ENCODE data around the gene FOSL1. TPM values are rescaled to one million over a fixed set of nuclear protein-coding genes. Genes with fewer than 3 reads are reported as not detected.
"Not testable (repeated sequence)": the region's sequence is repeated elsewhere in the genome, so short reads cannot be mapped to it uniquely, and the experiment has no call there.

The FOSL1 gene
- polyA plus RNA-seq, 1 donor = 0.54 TPM

DNA sequence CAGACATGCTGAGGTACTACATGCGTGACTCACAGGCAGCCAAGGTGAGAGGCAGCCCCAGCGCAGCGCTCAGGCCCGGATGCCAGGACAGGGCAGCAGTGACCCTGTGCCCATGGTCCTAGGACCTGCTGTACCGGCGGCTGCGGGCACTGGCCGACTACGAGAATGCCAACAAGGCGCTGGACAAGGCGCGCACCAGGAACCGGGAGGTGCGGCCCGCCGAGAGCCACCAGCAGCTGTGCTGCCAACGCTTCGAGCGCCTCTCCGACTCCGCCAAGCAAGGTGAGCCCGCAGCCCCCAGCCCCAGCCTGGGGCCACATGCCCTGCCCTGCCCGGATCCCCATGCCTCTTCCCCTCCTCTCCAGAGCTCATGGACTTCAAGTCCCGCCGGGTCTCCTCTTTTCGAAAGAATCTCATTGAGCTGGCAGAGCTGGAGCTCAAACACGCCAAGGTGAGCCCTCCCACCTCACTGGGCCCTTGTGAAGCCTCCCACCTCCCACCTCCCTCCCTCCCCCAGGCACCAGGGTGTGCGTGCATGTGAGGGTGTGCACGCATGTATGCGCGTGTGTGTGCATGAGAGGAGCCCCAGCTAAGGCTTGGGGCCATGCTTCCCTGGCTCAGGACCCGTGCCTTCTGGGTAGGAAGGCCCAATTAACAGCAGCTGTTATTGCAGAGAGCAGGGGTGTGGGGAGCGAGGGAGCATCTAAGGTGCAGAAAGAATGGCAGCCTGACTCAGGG lies 47.5 kb downstream of the FOSL1 start:
- no peak for DNase-seq

DNA sequence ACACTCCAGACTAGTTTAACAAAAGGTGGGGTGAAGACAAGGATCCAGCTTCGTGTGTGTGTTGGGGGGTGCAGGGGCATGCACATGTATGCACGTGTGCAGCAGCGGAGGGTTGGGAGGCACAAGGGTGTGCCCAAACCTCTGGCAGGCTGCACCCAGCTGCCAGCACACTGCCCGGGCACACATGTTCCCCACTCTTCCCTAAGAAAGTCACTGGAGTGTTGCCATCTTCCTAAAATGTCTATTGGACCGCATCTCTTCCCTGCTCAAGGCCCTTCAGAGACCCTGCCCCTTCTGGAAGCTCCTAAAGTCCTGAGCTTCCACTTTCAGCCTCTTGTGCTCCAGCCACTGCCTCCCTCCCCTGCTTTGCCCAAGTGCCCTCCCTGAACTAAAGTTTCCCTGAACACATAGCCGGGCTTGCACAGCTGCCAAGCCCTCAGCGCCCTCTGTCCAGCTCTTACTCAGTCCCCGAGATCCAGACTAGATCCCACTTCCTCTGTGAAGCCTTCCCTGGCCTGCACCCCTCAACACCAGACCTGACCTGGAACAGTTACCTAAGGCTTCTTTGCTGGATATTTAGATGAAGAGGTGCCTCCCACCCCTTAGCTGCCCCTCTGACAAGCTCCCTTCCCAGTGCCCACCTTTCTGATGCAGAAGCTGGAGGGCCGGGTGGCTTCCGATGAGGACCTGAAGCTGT lies 48.2 kb downstream of the FOSL1 start:
- no peak for DNase-seq

DNA sequence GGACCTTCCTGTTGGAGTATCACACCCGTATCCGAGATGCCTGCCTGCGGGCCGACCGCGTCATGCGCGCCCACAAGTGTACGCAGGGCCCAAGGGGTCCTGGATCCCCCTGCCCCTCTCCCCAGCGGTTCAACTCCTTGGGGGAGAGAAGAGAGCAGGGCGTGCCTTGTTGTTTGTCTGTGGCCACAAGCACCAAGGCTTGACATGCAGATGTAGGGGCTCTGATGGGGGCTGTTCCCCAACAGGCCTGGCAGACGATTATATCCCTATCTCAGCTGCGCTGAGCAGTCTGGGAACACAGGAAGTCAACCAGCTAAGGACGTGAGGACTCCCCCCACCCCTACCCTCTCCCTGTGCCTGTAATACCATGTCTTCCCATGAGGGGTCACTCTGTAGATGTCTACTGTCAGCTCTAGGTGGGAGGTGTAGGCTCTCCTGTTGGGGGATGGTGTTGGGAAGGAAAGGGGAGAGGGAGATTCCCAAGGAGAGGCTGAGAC lies 49.1 kb downstream of the FOSL1 start:
- DNase-seq = no peak

DNA sequence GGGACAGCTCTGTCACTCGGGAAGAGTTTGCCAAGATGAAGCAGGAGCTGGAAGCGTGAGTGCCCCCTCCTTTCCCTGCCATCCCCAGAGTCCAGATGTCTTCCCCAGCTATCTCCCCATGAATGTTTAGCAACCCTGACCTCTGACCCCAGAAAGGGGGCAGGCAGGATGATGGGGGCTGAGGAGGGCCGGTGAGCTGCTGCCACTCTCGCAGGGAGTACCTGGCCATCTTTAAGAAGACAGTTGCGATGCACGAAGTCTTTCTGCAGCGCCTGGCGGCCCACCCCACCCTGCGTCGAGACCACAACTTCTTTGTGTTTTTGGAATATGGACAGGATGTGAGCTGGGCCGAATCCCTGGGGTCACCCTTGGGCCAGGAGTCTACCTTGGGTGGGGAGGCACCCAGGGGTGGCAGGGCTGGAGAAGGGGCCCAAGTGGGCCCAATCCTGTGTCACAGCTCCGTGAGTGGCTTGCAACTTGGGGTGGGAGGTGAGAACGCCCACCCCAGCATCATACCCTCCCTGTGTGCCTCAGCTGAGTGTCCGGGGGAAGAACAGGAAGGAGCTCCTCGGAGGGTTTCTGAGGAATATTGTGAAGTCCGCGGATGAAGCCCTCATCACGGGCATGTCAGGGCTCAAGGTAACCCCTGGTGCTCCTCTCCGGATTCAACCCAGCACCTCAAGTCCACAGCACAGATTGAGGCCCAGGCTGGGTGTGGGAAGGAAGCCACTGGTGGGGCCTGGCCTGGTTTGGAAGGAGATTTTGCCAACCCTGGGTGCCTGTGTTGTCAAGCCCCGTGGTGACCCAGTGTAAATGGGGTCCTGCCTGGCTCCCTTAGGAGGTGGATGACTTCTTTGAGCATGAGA lies 49.7 kb downstream of the FOSL1 start:
- DNase-seq = no peak

DNA sequence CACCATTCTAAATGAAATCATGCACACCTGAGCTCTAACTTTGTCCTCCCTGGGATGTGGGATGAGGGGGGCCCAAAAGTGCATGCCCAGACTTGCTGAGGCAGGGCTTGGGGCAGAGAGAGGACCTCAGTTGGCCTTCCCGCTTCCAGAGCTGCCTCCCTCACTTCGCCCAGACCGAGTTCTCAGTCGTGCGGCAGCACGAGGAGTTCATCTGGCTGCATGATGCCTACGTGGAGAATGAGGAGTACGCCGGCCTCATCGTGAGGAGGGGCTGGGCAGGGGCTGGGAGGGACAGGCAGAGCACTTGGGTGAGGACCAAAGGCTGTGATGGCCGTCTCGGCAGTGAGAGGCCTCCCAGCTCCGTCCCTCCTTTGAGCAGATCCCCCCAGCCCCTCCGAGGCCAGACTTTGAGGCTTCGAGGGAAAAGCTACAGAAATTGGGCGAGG lies 50.4 kb downstream of the FOSL1 start:
- no peak for DNase-seq

DNA sequence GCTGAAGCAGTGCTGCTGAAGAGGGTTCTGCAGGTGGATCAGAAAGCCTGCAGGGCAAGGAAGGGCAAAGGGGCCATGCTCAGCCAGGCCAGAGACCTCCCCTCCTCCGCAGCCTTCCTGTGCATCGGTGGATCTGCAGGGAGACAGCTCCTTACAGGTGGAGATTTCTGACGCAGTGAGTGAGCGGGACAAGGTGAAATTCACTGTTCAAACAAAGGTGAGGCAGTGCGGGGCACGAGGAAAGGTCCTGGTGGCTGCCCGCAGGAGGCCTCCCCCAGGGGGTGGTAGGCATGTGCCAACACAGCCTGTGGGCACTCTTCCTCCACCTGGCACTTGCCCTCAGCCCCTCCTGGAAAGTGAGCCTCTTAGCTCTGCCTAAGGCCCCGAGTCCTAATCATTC lies 50.8 kb downstream of the FOSL1 start:
- no peak for DNase-seq

DNA sequence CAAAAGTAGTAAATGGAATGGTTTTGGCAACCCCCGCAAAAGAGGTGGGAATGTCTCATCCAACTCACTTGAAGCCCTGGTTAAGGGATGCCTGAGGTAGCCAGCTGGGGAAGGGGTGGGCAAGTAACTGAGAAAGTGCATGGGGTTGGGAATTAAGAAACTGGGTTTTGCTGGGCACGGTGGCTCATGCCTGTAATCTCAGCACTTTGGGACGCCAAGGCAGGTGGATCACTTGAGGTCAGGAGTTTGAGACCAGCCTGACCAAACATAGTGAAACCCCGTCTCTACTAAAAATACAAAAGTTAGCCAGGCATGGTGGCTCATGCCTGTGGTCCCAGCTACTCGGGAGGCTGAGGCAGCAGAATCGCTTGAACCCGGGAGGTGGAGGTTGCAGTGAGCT lies 51.5 kb downstream of the FOSL1 start:
- not testable (repeated sequence) for DNase-seq

DNA sequence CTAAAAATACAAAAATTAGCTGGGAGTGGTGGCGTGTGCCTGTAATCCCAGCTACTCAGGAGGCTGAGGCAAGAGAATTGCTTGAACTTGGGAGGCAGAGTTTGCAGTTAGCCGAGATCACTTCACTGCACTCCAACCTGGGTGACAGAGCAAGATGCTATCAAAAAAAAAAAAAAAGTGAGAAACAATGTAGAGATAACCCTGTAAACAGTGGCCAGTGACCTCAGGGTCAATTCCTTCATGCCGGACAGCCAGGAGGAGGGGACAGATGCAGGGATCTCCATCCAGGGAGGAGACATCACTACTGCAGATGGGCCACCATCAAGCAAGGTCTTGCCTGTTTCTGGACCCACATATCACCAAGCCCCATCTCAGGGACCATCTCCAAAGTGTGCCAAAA lies 52.4 kb downstream of the FOSL1 start:
- no peak for DNase-seq

DNA sequence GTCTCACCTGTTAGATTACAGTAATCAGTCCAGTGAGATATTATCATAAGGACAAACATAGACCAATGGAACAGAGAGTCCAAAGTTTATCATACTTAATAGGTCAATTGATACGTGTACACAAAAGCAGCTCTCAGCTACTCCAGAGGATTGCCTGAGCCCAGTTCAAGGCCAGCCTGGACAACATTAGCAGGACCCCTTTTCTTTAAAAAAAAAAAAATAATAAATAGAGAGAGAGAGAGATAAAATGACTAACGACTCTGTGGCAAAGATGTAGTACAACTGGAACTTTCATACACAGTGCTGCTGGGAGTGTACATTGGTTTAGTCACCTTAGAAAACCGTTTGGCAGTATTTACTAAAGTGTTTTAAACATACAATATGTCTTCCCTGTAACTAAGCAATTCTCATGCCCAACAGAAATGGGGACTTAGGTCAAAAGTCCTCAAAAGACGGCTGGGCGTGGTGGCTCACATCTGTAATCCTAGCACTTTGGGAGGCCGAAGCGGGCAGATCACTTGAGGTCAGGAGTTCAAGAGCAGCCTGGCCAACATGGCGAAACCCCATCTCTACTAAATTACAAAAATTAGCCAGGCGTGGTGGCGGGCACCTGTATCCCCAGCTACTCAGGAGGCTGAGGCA lies 55.8 kb downstream of the FOSL1 start:
- DNase-seq = no peak

DNA sequence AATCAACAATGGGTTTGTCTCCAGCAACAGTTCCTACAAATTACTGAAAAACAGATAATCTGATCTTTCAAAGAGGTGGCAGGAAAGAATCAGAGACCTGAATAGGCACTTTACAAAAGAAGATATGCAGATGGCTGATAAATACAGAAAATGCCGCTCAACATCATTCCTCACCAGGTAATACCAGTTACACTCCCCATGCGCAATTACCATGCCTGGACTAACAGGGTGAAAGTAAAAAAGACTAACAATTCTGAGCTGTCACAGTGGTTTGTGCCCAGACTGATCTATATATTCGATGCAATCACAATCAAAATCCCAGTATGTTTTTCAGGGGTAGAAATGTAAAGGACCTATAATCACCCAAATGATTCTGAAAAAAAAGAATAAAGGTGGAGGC lies 56.4 kb downstream of the FOSL1 start:
- no peak for DNase-seq

DNA sequence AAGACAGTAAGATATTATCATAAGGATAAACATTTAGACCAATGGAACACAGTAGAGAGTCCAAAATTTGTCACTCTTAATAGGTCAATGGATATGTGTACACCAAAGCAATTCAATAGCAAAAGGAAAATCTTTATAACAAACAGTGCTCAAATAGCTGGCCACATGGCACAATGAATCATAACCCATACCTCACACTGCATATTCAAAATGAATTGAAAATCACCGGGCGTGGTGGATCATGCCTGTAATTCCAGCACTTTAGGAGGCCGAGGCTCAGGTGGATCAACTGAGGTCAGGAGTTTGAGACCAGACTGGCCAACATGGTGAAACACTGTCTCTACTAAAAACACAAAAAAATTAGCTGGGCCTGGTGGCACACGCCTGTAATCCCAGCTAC lies 58.0 kb downstream of the FOSL1 start:
- no peak for DNase-seq

Other genes starting within 250 kb of the FOSL1 start
- gene RELA, start 237.5 kb downstream of the FOSL1 start, polyA plus RNA-seq (ENCODE audit: insufficient read length) = 50.6 TPM
- 39.2 TPM for gene KAT5, start 188.1 kb downstream of the FOSL1 start, polyA plus RNA-seq (ENCODE audit: insufficient read length)
- 25.7 TPM for gene RNASEH2C, start 179.6 kb downstream of the FOSL1 start, polyA plus RNA-seq (ENCODE audit: insufficient read length)
- gene AP5B1, start 119.4 kb downstream of the FOSL1 start, polyA plus RNA-seq (ENCODE audit: insufficient read length) = 2.1 TPM
- gene OVOL1, start 113.3 kb downstream of the FOSL1 start, polyA plus RNA-seq (ENCODE audit: insufficient read length) = not detected
- 1.6 TPM for gene SNX32, start 66.4 kb downstream of the FOSL1 start, polyA plus RNA-seq (ENCODE audit: insufficient read length)
- 626 TPM for gene CFL1, start 42.2 kb downstream of the FOSL1 start, polyA plus RNA-seq (ENCODE audit: insufficient read length)
- 52.3 TPM for gene MUS81, start 40.0 kb downstream of the FOSL1 start, polyA plus RNA-seq (ENCODE audit: insufficient read length)
- gene EFEMP2, start 27.6 kb downstream of the FOSL1 start, polyA plus RNA-seq (ENCODE audit: insufficient read length) = 87.9 TPM
- gene CTSW, start 20.6 kb downstream of the FOSL1 start, polyA plus RNA-seq (ENCODE audit: insufficient read length) = 0.81 TPM
- gene FIBP, start 11.9 kb downstream of the FOSL1 start, polyA plus RNA-seq (ENCODE audit: insufficient read length) = 59.8 TPM
- gene CCDC85B, start 9.7 kb downstream of the FOSL1 start, polyA plus RNA-seq (ENCODE audit: insufficient read length) = 22.2 TPM
- 36.2 TPM for gene C11orf68, start 18.7 kb upstream of the FOSL1 start, polyA plus RNA-seq (ENCODE audit: insufficient read length)
- 82.7 TPM for gene DRAP1, start 19.0 kb upstream of the FOSL1 start, polyA plus RNA-seq (ENCODE audit: insufficient read length)
- gene TSGA10IP, start 45.1 kb upstream of the FOSL1 start, polyA plus RNA-seq (ENCODE audit: insufficient read length) = 0.32 TPM
- 46.2 TPM for gene SART1, start 61.3 kb upstream of the FOSL1 start, polyA plus RNA-seq (ENCODE audit: insufficient read length)
- gene EIF1AD, start 101.8 kb upstream of the FOSL1 start, polyA plus RNA-seq (ENCODE audit: insufficient read length) = 17.6 TPM
- 217 TPM for gene BANF1, start 102.1 kb upstream of the FOSL1 start, polyA plus RNA-seq (ENCODE audit: insufficient read length)
- gene CST6, start 111.6 kb upstream of the FOSL1 start, polyA plus RNA-seq (ENCODE audit: insufficient read length) = not detected
- 0.12 TPM for gene CATSPER1, start 126.1 kb upstream of the FOSL1 start, polyA plus RNA-seq (ENCODE audit: insufficient read length)
- 0.34 TPM for gene GAL3ST3, start 148.8 kb upstream of the FOSL1 start, polyA plus RNA-seq (ENCODE audit: insufficient read length)
- gene SF3B2, start 152.0 kb upstream of the FOSL1 start, polyA plus RNA-seq (ENCODE audit: insufficient read length) = 128 TPM
- 37.1 TPM for gene PACS1, start 169.9 kb upstream of the FOSL1 start, polyA plus RNA-seq (ENCODE audit: insufficient read length)

Measured in hindlimb muscle (tissue), 1 donor.